A549 (cell line): ENCODE results near the gene TSPEAR.

Source experiments
- CBX2 ChIP-seq: fragments of 200-600 bp; sonication (generic); IDR thresholded peaks from 2 replicates; pipeline ENCODE4 v1.6.1; 2016; ENCODE audit warnings: low read depth, mild to moderate bottlenecking, borderline replicate concordance
- CTCF ChIP-seq: fragments of >200 bp; sonication (Bioruptor Twin); formaldehyde crosslinking; IDR thresholded peaks from 3 replicates; pipeline ENCODE4 v1.5.1; 2016
- E2F6 ChIP-seq: IDR thresholded peaks from 2 replicates; pipeline ENCODE4 v1.6.1; 2012; ENCODE audit warnings: low read depth, borderline replicate concordance
- EP300 ChIP-seq, 2 experiments: fragments of >200 bp; sonication (Bioruptor Twin); formaldehyde crosslinking; IDR thresholded peaks; 2 replicates in 1 of 2; 3 replicates in 1 of 2; pipeline ENCODE4 v1.6.1; 2016 to 2017
- HDAC2 ChIP-seq: fragments of 200-600 bp; sonication (generic); IDR thresholded peaks from 2 replicates; pipeline ENCODE4 v1.6.1; 2016
- KDM5A ChIP-seq: fragments of 200-600 bp; sonication (generic); IDR thresholded peaks from 2 replicates; pipeline ENCODE4 v1.6.1; 2016; ENCODE audit warnings: antibody characterized with exemption, mild to moderate bottlenecking
- MAX ChIP-seq: IDR thresholded peaks from 2 replicates; pipeline ENCODE4 v1.6.1; 2012
- MAZ ChIP-seq: fragments of 150-350 bp; IDR thresholded peaks from 2 replicates; pipeline ENCODE4 v1.6.1; 2014; ENCODE audit warnings: antibody characterized with exemption, low read depth, low read length, borderline replicate concordance
- POLR2A ChIP-seq: IDR thresholded peaks from 2 replicates; pipeline ENCODE4 v1.6.1; 2012; ENCODE audit warnings: mild to moderate bottlenecking, low read length
- RFX5 ChIP-seq: fragments of 450-650 bp; IDR thresholded peaks from 2 replicates; pipeline ENCODE4 v1.7.1; 2014; ENCODE audit warnings: antibody characterized with exemption, mild to moderate bottlenecking, moderate library complexity
- USF2 ChIP-seq: fragments of 450-650 bp; IDR thresholded peaks from 2 replicates; pipeline ENCODE4 v1.6.1; 2014; ENCODE audit warnings: antibody characterized with exemption
- TF ChIP-seq, protein P1 (sequence below): IDR thresholded peaks from 2 replicates; pipeline ENCODE4 v1.6.1; 2012
- TF ChIP-seq, protein P2 (sequence below): fragments of 200-600 bp; sonication (generic); IDR thresholded peaks from 2 replicates; pipeline ENCODE4 v1.6.1; 2016; ENCODE audit warnings: antibody characterized with exemption, mild to moderate bottlenecking, moderate library complexity

GRCh38 chr21:44510109-44510507, 201.3 kb downstream of the TSPEAR start:
- TF ChIP-seq CTCF (no peak), POLR2A (no peak), EP300 (IDR thresholded peaks at IDR 0.05) (no peak), CBX2 (no peak), HDAC2 (no peak), MAX (no peak), USF2 (no peak), KDM5A (no peak), RFX5 (no peak), E2F6 (no peak), MAZ (no peak)
- TF ChIP-seq, protein P1, sequence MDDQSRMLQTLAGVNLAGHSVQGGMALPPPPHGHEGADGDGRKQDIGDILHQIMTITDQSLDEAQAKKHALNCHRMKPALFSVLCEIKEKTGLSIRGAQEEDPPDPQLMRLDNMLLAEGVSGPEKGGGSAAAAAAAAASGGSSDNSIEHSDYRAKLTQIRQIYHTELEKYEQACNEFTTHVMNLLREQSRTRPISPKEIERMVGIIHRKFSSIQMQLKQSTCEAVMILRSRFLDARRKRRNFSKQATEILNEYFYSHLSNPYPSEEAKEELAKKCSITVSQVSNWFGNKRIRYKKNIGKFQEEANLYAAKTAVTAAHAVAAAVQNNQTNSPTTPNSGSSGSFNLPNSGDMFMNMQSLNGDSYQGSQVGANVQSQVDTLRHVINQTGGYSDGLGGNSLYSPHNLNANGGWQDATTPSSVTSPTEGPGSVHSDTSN, result no peak
- TF ChIP-seq, protein P2, sequence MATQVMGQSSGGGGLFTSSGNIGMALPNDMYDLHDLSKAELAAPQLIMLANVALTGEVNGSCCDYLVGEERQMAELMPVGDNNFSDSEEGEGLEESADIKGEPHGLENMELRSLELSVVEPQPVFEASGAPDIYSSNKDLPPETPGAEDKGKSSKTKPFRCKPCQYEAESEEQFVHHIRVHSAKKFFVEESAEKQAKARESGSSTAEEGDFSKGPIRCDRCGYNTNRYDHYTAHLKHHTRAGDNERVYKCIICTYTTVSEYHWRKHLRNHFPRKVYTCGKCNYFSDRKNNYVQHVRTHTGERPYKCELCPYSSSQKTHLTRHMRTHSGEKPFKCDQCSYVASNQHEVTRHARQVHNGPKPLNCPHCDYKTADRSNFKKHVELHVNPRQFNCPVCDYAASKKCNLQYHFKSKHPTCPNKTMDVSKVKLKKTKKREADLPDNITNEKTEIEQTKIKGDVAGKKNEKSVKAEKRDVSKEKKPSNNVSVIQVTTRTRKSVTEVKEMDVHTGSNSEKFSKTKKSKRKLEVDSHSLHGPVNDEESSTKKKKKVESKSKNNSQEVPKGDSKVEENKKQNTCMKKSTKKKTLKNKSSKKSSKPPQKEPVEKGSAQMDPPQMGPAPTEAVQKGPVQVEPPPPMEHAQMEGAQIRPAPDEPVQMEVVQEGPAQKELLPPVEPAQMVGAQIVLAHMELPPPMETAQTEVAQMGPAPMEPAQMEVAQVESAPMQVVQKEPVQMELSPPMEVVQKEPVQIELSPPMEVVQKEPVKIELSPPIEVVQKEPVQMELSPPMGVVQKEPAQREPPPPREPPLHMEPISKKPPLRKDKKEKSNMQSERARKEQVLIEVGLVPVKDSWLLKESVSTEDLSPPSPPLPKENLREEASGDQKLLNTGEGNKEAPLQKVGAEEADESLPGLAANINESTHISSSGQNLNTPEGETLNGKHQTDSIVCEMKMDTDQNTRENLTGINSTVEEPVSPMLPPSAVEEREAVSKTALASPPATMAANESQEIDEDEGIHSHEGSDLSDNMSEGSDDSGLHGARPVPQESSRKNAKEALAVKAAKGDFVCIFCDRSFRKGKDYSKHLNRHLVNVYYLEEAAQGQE, result no peak
